ENCODE measurements around the gene TNC.

DNA sequence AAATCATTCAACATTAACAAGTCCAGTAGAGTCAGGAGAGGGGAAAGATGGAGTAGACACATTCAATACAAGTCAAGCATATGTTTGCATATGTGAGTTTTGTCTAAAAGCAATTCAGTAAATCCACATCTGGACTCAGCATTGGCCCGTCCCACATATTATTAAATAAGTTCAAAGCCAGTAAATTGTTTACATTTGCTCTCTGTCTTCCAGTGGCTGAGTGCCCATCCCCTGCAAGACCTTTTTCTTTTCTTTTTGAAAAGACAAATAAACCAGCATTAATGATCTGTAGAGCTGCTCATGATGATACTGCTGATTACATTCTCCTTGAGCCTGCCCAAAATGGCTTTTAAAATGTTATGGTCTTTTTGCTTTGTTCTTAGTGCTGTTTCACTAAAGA is 71.1 kb downstream of the TNC start:
- TF ChIP-seq, protein P1, sequence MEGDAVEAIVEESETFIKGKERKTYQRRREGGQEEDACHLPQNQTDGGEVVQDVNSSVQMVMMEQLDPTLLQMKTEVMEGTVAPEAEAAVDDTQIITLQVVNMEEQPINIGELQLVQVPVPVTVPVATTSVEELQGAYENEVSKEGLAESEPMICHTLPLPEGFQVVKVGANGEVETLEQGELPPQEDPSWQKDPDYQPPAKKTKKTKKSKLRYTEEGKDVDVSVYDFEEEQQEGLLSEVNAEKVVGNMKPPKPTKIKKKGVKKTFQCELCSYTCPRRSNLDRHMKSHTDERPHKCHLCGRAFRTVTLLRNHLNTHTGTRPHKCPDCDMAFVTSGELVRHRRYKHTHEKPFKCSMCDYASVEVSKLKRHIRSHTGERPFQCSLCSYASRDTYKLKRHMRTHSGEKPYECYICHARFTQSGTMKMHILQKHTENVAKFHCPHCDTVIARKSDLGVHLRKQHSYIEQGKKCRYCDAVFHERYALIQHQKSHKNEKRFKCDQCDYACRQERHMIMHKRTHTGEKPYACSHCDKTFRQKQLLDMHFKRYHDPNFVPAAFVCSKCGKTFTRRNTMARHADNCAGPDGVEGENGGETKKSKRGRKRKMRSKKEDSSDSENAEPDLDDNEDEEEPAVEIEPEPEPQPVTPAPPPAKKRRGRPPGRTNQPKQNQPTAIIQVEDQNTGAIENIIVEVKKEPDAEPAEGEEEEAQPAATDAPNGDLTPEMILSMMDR (IDR thresholded peaks at IDR 0.05): no peak
- TF ChIP-seq POLR2A (IDR thresholded peaks at IDR 0.05): no peak
